Liver (tissue), 9 donors: ENCODE data around the gene SNX18. TPM values are rescaled to one million over a fixed set of nuclear protein-coding genes. Genes with fewer than 3 reads are reported as not detected.

Experiments used
- DNase-seq: peaks from one replicate; pipeline ENCODE4 v3.0.0-alpha.2; 2017; ENCODE audit warnings: low spot score
- H3K27ac ChIP-seq, 2 donors: one replicate each; pipeline ENCODE4 v1.7.0; 2013; ENCODE audit warnings: inconsistent platforms in 2 of 2, low read length in 2 of 2, control low read depth in 1 of 2, low read depth in 1 of 2, mild to moderate bottlenecking in 1 of 2
- H3K27me3 ChIP-seq, 4 donors: one replicate each; pipeline versions ENCODE4 v1.6.1 to v1.7.0; 2013; ENCODE audit warnings: low read length in 3 of 4, inconsistent platforms in 1 of 4, mild to moderate bottlenecking in 1 of 4, moderate library complexity in 1 of 4; ENCODE audit not compliant: control insufficient read depth in 4 of 4, insufficient read depth in 4 of 4
- H3K36me3 ChIP-seq, 4 donors: one replicate each; pipeline versions ENCODE4 v1.6.1 to v1.7.0; 2013; ENCODE audit warnings: low read length in 3 of 4, mild to moderate bottlenecking in 3 of 4, low read depth in 1 of 4, moderate library complexity in 1 of 4; ENCODE audit not compliant: control insufficient read depth in 4 of 4, insufficient read depth in 3 of 4
- H3K4me1 ChIP-seq, 4 donors: one replicate each; pipeline versions ENCODE4 v1.6.1 to v1.7.0; 2013; ENCODE audit warnings: low read length in 3 of 4, mild to moderate bottlenecking in 3 of 4, moderate library complexity in 1 of 4; ENCODE audit not compliant: control insufficient read depth in 4 of 4, insufficient read depth in 4 of 4
- H3K4me3 ChIP-seq, 3 donors: one replicate each; pipeline versions ENCODE4 v1.6.1 to v1.7.0; 2013; ENCODE audit warnings: low read length in 3 of 3, control low read depth in 1 of 3, low read depth in 1 of 3, mild to moderate bottlenecking in 1 of 3
- H3K9ac ChIP-seq, 2 donors: one replicate each; pipeline ENCODE4 v1.7.0; 2013; ENCODE audit warnings: low read length in 2 of 2, mild to moderate bottlenecking in 2 of 2, moderate library complexity in 2 of 2, control low read depth in 1 of 2, low read depth in 1 of 2
- H3K9me3 ChIP-seq, 4 donors: one replicate each; pipeline versions ENCODE4 v1.6.1 to v1.7.0; 2013; ENCODE audit warnings: low read length in 3 of 4; ENCODE audit not compliant: control insufficient read depth in 4 of 4
- CTCF ChIP-seq: fragments of 150-350 bp; IDR thresholded peaks from 2 replicates; pipeline ENCODE4 v1.5.1; 2017; ENCODE audit warnings: improper control_type of control experiment, low read depth, low read length; ENCODE audit not compliant: missing input control
- FOXA1 ChIP-seq: IDR thresholded peaks from 2 replicates; pipeline ENCODE4 v1.6.1; 2016; ENCODE audit warnings: antibody characterized with exemption
- FOXA2 ChIP-seq: IDR thresholded peaks from 2 replicates; pipeline ENCODE4 v1.6.1; 2016; ENCODE audit warnings: antibody characterized with exemption
- GABPA ChIP-seq, 2 donors: IDR thresholded peaks in 1 of 2; conservative IDR thresholded peaks in 1 of 2; 2 replicates each; pipeline ENCODE4 v1.6.1; 2016; ENCODE audit warnings: antibody characterized with exemption in 2 of 2, mild to moderate bottlenecking in 1 of 2, moderate library complexity in 1 of 2
- HNF4A ChIP-seq, 2 donors: conservative IDR thresholded peaks; 2 replicates each; pipeline ENCODE4 v1.6.1; 2016; ENCODE audit warnings: antibody characterized with exemption in 2 of 2, mild to moderate bottlenecking in 2 of 2
- HNF4G ChIP-seq: IDR thresholded peaks from 2 replicates; pipeline ENCODE4 v1.6.1; 2016; ENCODE audit warnings: antibody characterized with exemption
- MAX ChIP-seq: IDR thresholded peaks from 2 replicates; pipeline ENCODE4 v1.6.1; 2016; ENCODE audit warnings: antibody characterized with exemption
- NR2F2 ChIP-seq: IDR thresholded peaks from 2 replicates; pipeline ENCODE4 v1.6.1; 2016; ENCODE audit warnings: antibody characterized with exemption
- RAD21 ChIP-seq, 2 donors: IDR thresholded peaks; 2 replicates each; pipeline ENCODE4 v1.6.1; 2016; ENCODE audit warnings: antibody characterized with exemption in 2 of 2, mild to moderate bottlenecking in 2 of 2
- REST ChIP-seq: IDR thresholded peaks from 2 replicates; pipeline ENCODE4 v1.6.1; 2016; ENCODE audit warnings: antibody characterized with exemption, mild to moderate bottlenecking
- RXRA ChIP-seq, 2 donors: IDR thresholded peaks; 2 replicates each; pipeline ENCODE4 v1.6.1; 2017 to 2018; ENCODE audit warnings: antibody characterized with exemption in 2 of 2, mild to moderate bottlenecking in 1 of 2
- SP1 ChIP-seq: IDR thresholded peaks from 2 replicates; pipeline ENCODE4 v1.6.1; 2018; ENCODE audit warnings: antibody characterized with exemption, mild to moderate bottlenecking
- TAF1 ChIP-seq: conservative IDR thresholded peaks from 2 replicates; pipeline ENCODE4 v1.6.1; 2016; ENCODE audit warnings: antibody characterized with exemption, mild to moderate bottlenecking
- YY1 ChIP-seq: IDR thresholded peaks from 2 replicates; pipeline ENCODE4 v1.6.1; 2016; ENCODE audit warnings: antibody characterized with exemption, mild to moderate bottlenecking
- ZBTB33 ChIP-seq: IDR thresholded peaks from 2 replicates; pipeline ENCODE4 v1.6.1; 2016; ENCODE audit warnings: antibody characterized with exemption
- WGBS: extraction: QIAGEN DNeasy Blood & Tissue Kit; methylation state at CpG from one replicate; pipeline ENCODE4 v1.1.7; 2013; 5-methylcytosine and 5-hydroxymethylcytosine counted together
- polyA plus RNA-seq, 2 donors: library from polyadenylated mRNA; stranded (reverse) in 1 of 2; unstranded in 1 of 2; fragments of 200-250 nt in 1 of 2; fragments of >200 nt in 1 of 2; fragmentation: Nextera tagmentation in 1 of 2; extraction: Ambion mirVana in 1 of 2; gene quantifications; one replicate each; pipeline versions ENCODE4 v1.2.1 to v1.2.3, GENCODE V29; 2013 to 2015
- total RNA-seq, 2 donors: library from RNA; depleted of rRNA; stranded (reverse); fragments of >200 nt; gene quantifications; one replicate each; pipeline ENCODE4 v1.2.3, GENCODE V29; 2014
- donor health status: healthy.
- donor health status: healthy.
- donor health status: healthy.
- donor health status: healthy.
- donor health status: healthy.

SNX18 gene
- total and polyA plus RNA-seq, 4 donors, result 4.9 to 32.5 (median 12.6) TPM

GRCh38 chr5:54470128-54470527, 47.4 kb upstream of the SNX18 start (continued):
- TF ChIP-seq YY1 (no peak), ZBTB33 (no peak), RXRA (IDR thresholded peaks at IDR 0.05) (no peak), MAX (no peak), HNF4A (conservative IDR thresholded peaks at IDR 0.05) (no peak), TAF1 (no peak), HNF4G (no peak)

- DNase-seq, result no peak
- H3K9ac ChIP-seq, result no peak overlapping the region
- no peak overlapping the region for H3K27ac ChIP-seq
- no peaks in the 10 kb centered on the region for H3K4me1 ChIP-seq
- no peaks in the 10 kb centered on the region for H3K9me3 ChIP-seq
- H3K27me3 ChIP-seq, result no peaks in the 10 kb centered on the region
- WGBS, result 62% methylated on average over 1 of the region's 1 CpG
- H3K4me3 ChIP-seq, result no peak overlapping the region
- no peaks in the 10 kb centered on the region for H3K36me3 ChIP-seq
- TF ChIP-seq FOXA1 (no peak), RAD21 (IDR thresholded peaks at IDR 0.05) (no peak), TAF1 (no peak), SP1 (no peak)
These were observed 46.9 kb upstream of the SNX18 start for GRCh38 chr5:54470677-54471076.

GRCh38 chr5:54471398-54471797, 46.2 kb upstream of the SNX18 start:
- no peaks in the 10 kb centered on the region for H3K27me3 ChIP-seq
- H3K9me3 ChIP-seq, result no peaks in the 10 kb centered on the region
- H3K4me3 ChIP-seq, result no peak overlapping the region
- DNase-seq, result no peak
- H3K36me3 ChIP-seq, result no peaks in the 10 kb centered on the region
- H3K9ac ChIP-seq, result no peak overlapping the region
- H3K27ac ChIP-seq, result no peak overlapping the region
- H3K4me1 ChIP-seq, result no peaks in the 10 kb centered on the region
- TF ChIP-seq GABPA (IDR thresholded peaks at IDR 0.05 in 1 of 2, conservative IDR thresholded peaks at IDR 0.05 in 1 of 2), result no peak
- no peak for TF ChIP-seq HNF4A (conservative IDR thresholded peaks at IDR 0.05)
- no peak for TF ChIP-seq MAX
- TF ChIP-seq YY1, result no peak
- no peak for TF ChIP-seq ZBTB33
- TF ChIP-seq NR2F2, result no peak
- no peak for TF ChIP-seq CTCF
- no peak for TF ChIP-seq TAF1
- TF ChIP-seq SP1, result no peak
- TF ChIP-seq RXRA (IDR thresholded peaks at IDR 0.05), result no peak
- TF ChIP-seq REST, result no peak
- TF ChIP-seq FOXA2, result no peak
- no peak for TF ChIP-seq HNF4G
- TF ChIP-seq FOXA1, result no peak
- no peak for TF ChIP-seq RAD21 (IDR thresholded peaks at IDR 0.05)
- 59% methylated on average over 3 of the region's 3 CpGs for WGBS
